ENCODE data around the gene KRTAP19-1.

KRTAP19-1 gene

DNA sequence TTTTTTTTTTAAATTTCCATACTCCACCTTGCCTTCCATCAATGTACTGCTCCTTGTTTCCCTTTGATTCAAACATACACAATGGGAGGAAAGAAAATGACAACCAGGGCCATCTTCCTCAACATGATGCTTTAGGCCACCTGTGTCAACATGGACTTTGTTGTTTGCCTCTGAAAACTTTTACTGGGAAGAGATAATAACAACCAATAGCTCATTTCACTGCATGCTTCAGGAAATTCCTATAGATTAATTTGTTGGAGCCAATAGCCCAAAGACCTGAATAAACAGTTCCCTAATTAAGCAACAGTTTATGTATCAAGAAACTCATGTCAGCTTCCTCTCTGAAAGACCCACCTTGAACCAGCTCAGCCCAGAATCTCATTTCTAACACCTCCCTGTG, 36.9 kb downstream of the KRTAP19-1 start:
- TF ChIP-seq, protein P1, sequence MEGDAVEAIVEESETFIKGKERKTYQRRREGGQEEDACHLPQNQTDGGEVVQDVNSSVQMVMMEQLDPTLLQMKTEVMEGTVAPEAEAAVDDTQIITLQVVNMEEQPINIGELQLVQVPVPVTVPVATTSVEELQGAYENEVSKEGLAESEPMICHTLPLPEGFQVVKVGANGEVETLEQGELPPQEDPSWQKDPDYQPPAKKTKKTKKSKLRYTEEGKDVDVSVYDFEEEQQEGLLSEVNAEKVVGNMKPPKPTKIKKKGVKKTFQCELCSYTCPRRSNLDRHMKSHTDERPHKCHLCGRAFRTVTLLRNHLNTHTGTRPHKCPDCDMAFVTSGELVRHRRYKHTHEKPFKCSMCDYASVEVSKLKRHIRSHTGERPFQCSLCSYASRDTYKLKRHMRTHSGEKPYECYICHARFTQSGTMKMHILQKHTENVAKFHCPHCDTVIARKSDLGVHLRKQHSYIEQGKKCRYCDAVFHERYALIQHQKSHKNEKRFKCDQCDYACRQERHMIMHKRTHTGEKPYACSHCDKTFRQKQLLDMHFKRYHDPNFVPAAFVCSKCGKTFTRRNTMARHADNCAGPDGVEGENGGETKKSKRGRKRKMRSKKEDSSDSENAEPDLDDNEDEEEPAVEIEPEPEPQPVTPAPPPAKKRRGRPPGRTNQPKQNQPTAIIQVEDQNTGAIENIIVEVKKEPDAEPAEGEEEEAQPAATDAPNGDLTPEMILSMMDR (IDR thresholded peaks at IDR 0.05; ENCODE audit: low read depth, low read length): no peak
- TF ChIP-seq POLR2A (IDR thresholded peaks at IDR 0.05; ENCODE audit: extremely low read depth, insufficient read length) (no peak), MYC (IDR thresholded peaks at IDR 0.05; ENCODE audit: low read depth, low read length) (no peak)
- TF ChIP-seq, protein P2, sequence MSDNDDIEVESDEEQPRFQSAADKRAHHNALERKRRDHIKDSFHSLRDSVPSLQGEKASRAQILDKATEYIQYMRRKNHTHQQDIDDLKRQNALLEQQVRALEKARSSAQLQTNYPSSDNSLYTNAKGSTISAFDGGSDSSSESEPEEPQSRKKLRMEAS (IDR thresholded peaks at IDR 0.05; ENCODE audit: low read depth, low read length): no peak
- H3K4me3 ChIP-seq (ENCODE audit: low read depth, low read length): no peak overlapping the region

DNA sequence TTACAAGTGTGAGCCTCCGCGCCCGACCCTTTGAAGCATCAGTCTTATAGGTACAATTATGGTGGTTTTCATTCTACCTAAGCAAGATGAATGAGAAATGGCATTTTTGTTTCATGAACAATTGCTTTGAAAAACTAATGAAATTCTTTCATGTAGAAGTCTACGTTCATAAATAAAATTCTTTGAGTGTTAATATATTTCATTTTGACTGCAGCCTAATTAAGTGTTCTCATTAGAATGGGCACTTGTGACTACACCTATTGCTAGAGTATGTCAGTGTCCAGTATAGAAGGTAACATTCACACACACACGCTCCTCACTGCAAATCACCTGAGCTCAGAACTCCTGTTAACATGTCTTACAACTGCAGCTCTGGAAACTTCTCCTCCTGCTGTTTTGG, 40.2 kb downstream of the KRTAP19-1 start, which contains the start of gene KRTAP15-1:
KRTAP15-1 (plus strand) TSS at position 301 of the 400 bp plus-strand sequence; CDS start at position 354, 53 bp downstream.
- no peak for TF ChIP-seq MYC (IDR thresholded peaks at IDR 0.05; ENCODE audit: low read depth, low read length)
- TF ChIP-seq, protein P2 (IDR thresholded peaks at IDR 0.05; ENCODE audit: low read depth, low read length): no peak
- TF ChIP-seq, protein P1 (IDR thresholded peaks at IDR 0.05; ENCODE audit: low read depth, low read length): no peak
- no peak for TF ChIP-seq POLR2A (IDR thresholded peaks at IDR 0.05; ENCODE audit: extremely low read depth, insufficient read length)
- DNase-seq (ENCODE audit: low read depth): no peak
- H3K4me3 ChIP-seq (ENCODE audit: low read depth, low read length): no peak within 1 kb of the TSS

More for the DNA sequence above, 36.9 kb downstream of the KRTAP19-1 start:
- DNase-seq (ENCODE audit: low read depth): no peak

DNA sequence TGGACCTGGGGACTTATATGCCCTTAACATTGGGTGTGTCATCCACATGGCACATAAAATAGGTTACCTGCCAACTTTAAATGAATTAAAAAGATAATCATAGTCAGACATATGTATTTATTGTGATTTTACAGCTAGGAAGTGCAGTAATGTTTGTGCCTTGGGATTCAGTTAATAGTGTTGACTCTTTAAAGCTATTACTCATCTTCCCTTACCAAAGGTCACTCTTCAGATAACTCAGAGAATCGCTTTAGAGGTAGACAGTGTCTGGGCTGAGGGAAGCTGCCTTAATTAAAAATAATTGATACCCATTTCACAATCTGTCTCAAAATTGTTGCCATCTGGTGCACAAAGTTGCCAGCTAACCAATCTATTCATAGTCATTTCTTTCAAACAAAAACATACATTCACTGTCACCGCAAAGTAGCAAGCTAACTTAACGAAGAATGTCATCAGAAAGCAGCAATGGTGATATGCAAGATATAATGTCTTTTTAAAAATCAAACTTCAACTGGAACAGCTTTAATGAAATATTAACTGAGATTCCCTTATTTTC, 43.1 kb downstream of the KRTAP19-1 start:
- H3K4me3 ChIP-seq (ENCODE audit: low read depth, low read length): no peak overlapping the region
- no peak for TF ChIP-seq POLR2A (IDR thresholded peaks at IDR 0.05; ENCODE audit: extremely low read depth, insufficient read length)
- no peak for DNase-seq (ENCODE audit: low read depth)

DNA sequence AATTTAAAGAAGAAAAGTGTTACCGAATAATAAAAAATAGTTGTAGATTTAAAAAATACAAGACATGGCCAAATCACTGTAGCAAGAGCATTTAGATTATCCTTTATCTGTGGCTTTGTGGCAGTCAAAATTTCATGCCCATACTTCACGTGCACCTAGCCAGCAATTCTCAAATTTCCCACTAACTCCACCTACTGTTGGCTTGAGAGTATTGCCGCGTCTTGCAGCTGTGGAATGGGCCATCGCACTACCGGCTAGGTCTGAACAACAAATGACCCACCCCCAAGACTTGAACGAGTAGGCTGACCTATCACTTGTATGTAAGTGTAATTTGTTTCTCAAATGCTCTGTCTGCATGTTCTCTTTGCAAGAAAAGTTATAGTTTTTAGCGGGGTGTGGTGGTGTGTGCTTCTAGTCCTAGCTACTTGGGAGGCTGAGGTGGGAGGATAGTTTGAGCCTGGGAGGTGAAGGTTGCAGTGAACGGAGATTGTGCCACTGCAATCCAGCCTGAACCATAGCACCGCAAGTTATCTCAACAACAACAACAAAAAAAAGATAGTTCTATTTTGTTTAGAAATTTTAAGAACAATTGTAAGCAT, 46.0 kb downstream of the KRTAP19-1 start:
- peak; percentile 51 for DNase-seq (ENCODE audit: low read depth)
- H3K4me3 ChIP-seq (ENCODE audit: low read depth, low read length): no peak overlapping the region
- TF ChIP-seq, protein P2 (IDR thresholded peaks at IDR 0.05; ENCODE audit: low read depth, low read length): no peak
- TF ChIP-seq, protein P1 (IDR thresholded peaks at IDR 0.05; ENCODE audit: low read depth, low read length): peak; percentile 70
- peak; percentile 19; the same call in 1 of the 2 replicates for TF ChIP-seq MYC (IDR thresholded peaks at IDR 0.05; ENCODE audit: low read depth, low read length)

DNA sequence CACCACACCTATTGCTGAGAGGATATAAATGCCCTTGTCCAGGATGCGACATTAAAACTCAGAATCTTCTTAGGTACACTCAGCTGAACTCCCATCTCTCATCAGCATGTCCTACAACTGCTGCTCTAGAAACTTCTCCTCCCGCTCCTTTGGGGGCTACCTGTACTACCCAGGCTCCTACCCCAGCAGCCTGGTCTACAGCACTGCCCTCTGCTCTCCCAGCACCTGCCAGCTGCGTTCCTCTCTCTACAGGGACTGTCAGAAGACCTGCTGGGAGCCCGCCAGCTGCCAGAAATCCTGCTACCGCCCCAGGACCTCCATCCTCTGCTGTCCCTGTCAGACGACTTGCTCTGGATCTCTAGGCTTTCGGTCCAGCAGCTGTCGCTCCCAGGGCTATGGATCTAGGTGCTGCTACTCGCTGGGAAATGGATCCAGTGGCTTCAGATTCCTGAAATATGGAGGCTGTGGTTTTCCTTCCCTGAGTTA, 50.0 kb downstream of the KRTAP19-1 start, which contains the start of gene KRTAP13-4:
KRTAP13-4 (plus strand) TSS at position 51 of the 486 bp plus-strand sequence; CDS start at position 107, 56 bp downstream.
- no peak for DNase-seq (ENCODE audit: low read depth)
- TF ChIP-seq MYC (IDR thresholded peaks at IDR 0.05; ENCODE audit: low read depth, low read length): no peak
- TF ChIP-seq, protein P2 (IDR thresholded peaks at IDR 0.05; ENCODE audit: low read depth, low read length): no peak
- no peak for TF ChIP-seq POLR2A (IDR thresholded peaks at IDR 0.05; ENCODE audit: extremely low read depth, insufficient read length)
- TF ChIP-seq, protein P1 (IDR thresholded peaks at IDR 0.05; ENCODE audit: low read depth, low read length): no peak
- H3K4me3 ChIP-seq (ENCODE audit: low read depth, low read length): no peak within 1 kb of the TSS
